HepG2 (cell line): ENCODE results near the gene NIT2. TPM values are rescaled to one million over a fixed set of nuclear protein-coding genes. Genes with fewer than 3 reads are reported as not detected.
A peak's percentile ranks its signal among the peaks of the same experiment; 100 is the strongest.

ENCODE experiments used
- ARHGAP35 ChIP-seq: sonication (generic); formaldehyde crosslinking; IDR thresholded peaks from 2 replicates; pipeline ENCODE4 v1.9.0; 2022; ENCODE audit warnings: mild to moderate bottlenecking, inconsistent platforms, moderate library complexity, missing genetic modification reagents, borderline replicate concordance
- ARID2 ChIP-seq: sonication (generic); formaldehyde crosslinking; IDR thresholded peaks from 2 replicates; pipeline ENCODE4 v1.8.1; 2022; ENCODE audit warnings: mild to moderate bottlenecking, missing genetic modification reagents, borderline replicate concordance
- CEBPZ ChIP-seq: IDR thresholded peaks from 2 replicates; pipeline ENCODE4 v1.6.1; 2012; ENCODE audit warnings: low read length, improper control_type of control experiment
- CENPX ChIP-seq: sonication (generic); formaldehyde crosslinking; IDR thresholded peaks from 2 replicates; pipeline ENCODE4 v1.9.0; 2021; ENCODE audit warnings: mild to moderate bottlenecking, missing genetic modification reagents, moderate library complexity
- FOXK2 ChIP-seq: fragments of 450-650 bp; IDR thresholded peaks from 2 replicates; pipeline ENCODE4 v1.6.1; 2016
- GFI1 ChIP-seq: sonication (generic); formaldehyde crosslinking; IDR thresholded peaks from 2 replicates; pipeline ENCODE4 v1.5.0; 2020; ENCODE audit warnings: missing genetic modification reagents, mild to moderate bottlenecking, borderline replicate concordance
- HHEX ChIP-seq: IDR thresholded peaks from 2 replicates; pipeline ENCODE4 v1.6.1; 2016; ENCODE audit warnings: control low read depth
- HINFP ChIP-seq: sonication (generic); formaldehyde crosslinking; IDR thresholded peaks from 2 replicates; pipeline ENCODE4 v1.4.0; 2020; ENCODE audit warnings: low read depth, mild to moderate bottlenecking, missing genetic modification reagents
- KDM6A ChIP-seq: IDR thresholded peaks from 2 replicates; pipeline ENCODE4 v1.6.1; 2016; ENCODE audit warnings: low read depth
- MAFG ChIP-seq: sonication (generic); formaldehyde crosslinking; IDR thresholded peaks from 2 replicates; pipeline ENCODE4 v1.5.1; 2020; ENCODE audit warnings: mild to moderate bottlenecking, missing genetic modification reagents
- RBM22 ChIP-seq: fragments of 200-400 bp; formaldehyde crosslinking; optimal IDR thresholded peaks from 2 replicates; pipeline ENCODE3; 2017; ENCODE audit warnings: mild to moderate bottlenecking, low read length, moderate library complexity
- SALL1 ChIP-seq: sonication (generic); formaldehyde crosslinking; IDR thresholded peaks from 2 replicates; pipeline ENCODE4 v1.8.0; 2022; ENCODE audit warnings: mild to moderate bottlenecking, missing genetic modification reagents
- SOX13 ChIP-seq, 3 experiments: fragments of 450-650 bp in 1 of 3; sonication (generic) in 1 of 3; formaldehyde crosslinking in 1 of 3; IDR thresholded peaks in 2 of 3; conservative IDR thresholded peaks in 1 of 3; 2 replicates each; pipeline versions ENCODE4 v1.5.0 to v1.6.1; 2016 to 2020; ENCODE audit warnings: antibody characterized with exemption in 1 of 3, mild to moderate bottlenecking in 1 of 3, missing compliant biosample characterization in 1 of 3, missing genetic modification reagents in 1 of 3, moderate library complexity in 1 of 3
- THRA ChIP-seq: sonication (generic); formaldehyde crosslinking; IDR thresholded peaks from 2 replicates; pipeline ENCODE4 v1.4.0; 2020; ENCODE audit warnings: missing genetic modification reagents, borderline replicate concordance
- ZNF121 ChIP-seq: sonication (generic); formaldehyde crosslinking; IDR thresholded peaks from 2 replicates; pipeline ENCODE4 v1.5.0; 2020; ENCODE audit warnings: mild to moderate bottlenecking, missing genetic modification reagents
- ZNF256 ChIP-seq: sonication (generic); formaldehyde crosslinking; conservative IDR thresholded peaks from 2 replicates; pipeline ENCODE4 v1.4.0; 2020; ENCODE audit warnings: missing genetic modification reagents
- ZNF34 ChIP-seq: sonication (generic); formaldehyde crosslinking; IDR thresholded peaks from 2 replicates; pipeline ENCODE4 v1.4.0; 2020; ENCODE audit warnings: mild to moderate bottlenecking, missing genetic modification reagents, borderline replicate concordance
- ZNF354B ChIP-seq: sonication (generic); formaldehyde crosslinking; IDR thresholded peaks from 2 replicates; pipeline ENCODE4 v1.8.0; 2022; ENCODE audit warnings: mild to moderate bottlenecking, missing genetic modification reagents
- ZNF564 ChIP-seq: sonication (generic); formaldehyde crosslinking; IDR thresholded peaks from 2 replicates; pipeline ENCODE4 v1.8.1; 2023; ENCODE audit warnings: mild to moderate bottlenecking, missing genetic modification reagents
- ZNF703 ChIP-seq: sonication (generic); formaldehyde crosslinking; IDR thresholded peaks from 2 replicates; pipeline ENCODE4 v1.5.1; 2020; ENCODE audit warnings: missing genetic modification reagents, mild to moderate bottlenecking, moderate library complexity, borderline replicate concordance
- polyA plus RNA-seq, 8 experiments: library from polyadenylated mRNA; depleted of rRNA in 3 of 8; stranded (reverse) in 7 of 8; unstranded in 1 of 8; fragments of >200 nt; fragmentation: Illumina TruSeq in 4 of 8; extraction: Trizol in 4 of 8; gene quantifications; 2 replicates each; pipeline versions ENCODE4 v1.2.1 to v1.2.3, GENCODE V29; 2011 to 2016; ENCODE audit warnings: low read depth in 4 of 8, missing spikeins in 1 of 8, mixed read lengths in 1 of 8; ENCODE audit not compliant: insufficient read depth in 1 of 8
- total RNA-seq, 5 experiments: library from RNA; depleted of rRNA; stranded (reverse); fragments of >200 nt; fragmentation: Illumina TruSeq; extraction: Trizol; gene quantifications; 2 replicates each; pipeline ENCODE4 v1.2.3, GENCODE V29; 2016; ENCODE audit warnings: low read depth in 1 of 5

NIT2 gene
- total and polyA plus RNA-seq, 2 of the 13 experiments (the other 11 are each of a cell fraction or from before 2014, with no cell fraction given) = 43.4 to 49.1 TPM

DNA sequence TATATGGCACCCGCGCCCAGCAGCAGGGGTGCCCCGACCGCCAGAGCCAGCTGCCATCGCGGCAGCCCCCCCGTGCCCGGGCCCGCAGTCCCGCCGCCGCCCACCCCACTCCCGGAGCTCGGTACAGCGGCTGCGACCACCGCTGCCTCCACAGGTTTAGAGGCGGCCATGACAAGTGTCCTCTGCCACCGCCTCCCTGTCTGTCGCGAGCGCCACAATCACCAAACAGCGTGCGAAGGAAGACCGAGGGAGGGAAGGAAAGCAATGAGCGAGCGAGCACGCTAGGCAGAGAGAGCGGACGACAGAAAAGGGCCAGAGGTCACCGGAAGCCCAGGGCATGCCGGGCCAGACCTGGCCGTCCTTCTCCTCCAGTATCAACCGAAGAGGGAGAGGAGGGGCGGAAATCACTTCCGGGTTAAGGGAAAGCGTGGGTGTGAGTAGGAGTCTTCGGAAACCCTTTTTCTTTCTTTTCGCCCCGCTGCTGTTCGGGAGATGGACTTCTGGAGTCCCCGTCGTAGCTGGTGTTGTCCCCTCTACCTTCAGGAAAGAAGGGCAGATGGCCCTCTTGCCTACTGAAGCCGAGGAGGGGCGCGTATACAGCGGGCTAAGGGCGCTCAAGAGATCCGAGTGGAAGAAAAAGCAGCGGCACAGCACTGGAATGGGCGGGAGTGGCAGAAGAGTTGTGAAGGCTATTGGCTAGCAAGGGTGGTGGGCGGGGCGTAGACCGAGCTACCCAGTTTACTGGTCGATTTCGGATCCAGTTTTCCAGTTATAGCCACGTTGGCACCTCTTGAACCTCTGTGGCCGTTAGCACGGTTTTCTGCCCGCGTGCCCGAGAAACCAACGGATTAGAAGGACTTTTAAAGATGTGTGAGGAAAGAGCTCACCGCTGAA, 66.5 kb downstream of the NIT2 start, which contains the start of the genes LNP1 and TOMM70 (continued):
- peak; percentile 59; the same call in 1 of the 2 replicates for TF ChIP-seq GFI1 (CRISPR knock-in tag)
- TF ChIP-seq SALL1 (CRISPR knock-in tag) = peak; percentile 36
- TF ChIP-seq FOXK2 = no peak
- TF ChIP-seq RBM22 = peak; percentile 82
- no peak; the same call in 1 of the 2 replicates for TF ChIP-seq ARID2 (CRISPR knock-in tag)
- TF ChIP-seq ZNF256 (CRISPR knock-in tag) = 0 out of 2 replicates have a peak, but pooled peaks have one; percentile 60
- TF ChIP-seq KDM6A = no peak
- TF ChIP-seq ZNF354B (CRISPR knock-in tag) = no peak
- TF ChIP-seq HHEX = no peak
- no peak; the same call in 1 of the 2 replicates for TF ChIP-seq SOX13 (IDR thresholded peaks at IDR 0.05)
- peak in 1 of 2 experiments; percentile 35; a peak in 2 of 4 replicates for TF ChIP-seq SOX13 (CRISPR knock-in tag; conservative IDR thresholded peaks at IDR 0.05 in 1 of 2, IDR thresholded peaks at IDR 0.05 in 1 of 2)
- no peak for TF ChIP-seq CEBPZ
- no peak for TF ChIP-seq ZNF34
- TF ChIP-seq ZNF121 (CRISPR knock-in tag) = peak; percentile 58; the same call in 1 of the 2 replicates
- TF ChIP-seq CENPX (CRISPR knock-in tag) = no peak
- TF ChIP-seq THRA (CRISPR knock-in tag) = 0 out of 2 replicates have a peak, but pooled peaks have one; percentile 14
- TF ChIP-seq MAFG (CRISPR knock-in tag) = no peak
- TF ChIP-seq ZNF703 (CRISPR knock-in tag) = no peak; the same call in 1 of the 2 replicates
- TF ChIP-seq ZNF564 (CRISPR knock-in tag) = no peak
- no peak; the same call in 1 of the 2 replicates for TF ChIP-seq HINFP (CRISPR knock-in tag)
- no peak for TF ChIP-seq ARHGAP35 (CRISPR knock-in tag)
